Calu3 (cell line): Measurements from ENCODE around the gene FETUB. TPM values are rescaled to one million over a fixed set of nuclear protein-coding genes. Genes with fewer than 3 reads are reported as not detected.

Experiments
- BruUV-seq: library from RNA; stranded (reverse); fragments of 400-500 nt; replicated peaks from 2 replicates; lab custom pipeline; 2021; lab: Mats Ljungman, UMichigan
- CTCF ChIA-PET: fragments of 300-600 bp; sonication (Branson Sonifier 250); formaldehyde crosslinking; loops from one replicate; lab custom pipeline; 2022; ENCODE audit warnings: antibody characterized with exemption; lab: Charles Lee
- DNase-seq: peaks from one replicate; pipeline ENCODE4 v3.0.0; 2022
- H3K27ac Mint-ChIP-seq: one replicate; pipeline ENCODE4 v1.8.0; 2022; ENCODE audit warnings: mixed read lengths; ENCODE audit not compliant: unreplicated experiment
- H3K27me3 Mint-ChIP-seq: one replicate; pipeline ENCODE4 v1.8.0; 2022; ENCODE audit warnings: mixed read lengths; ENCODE audit not compliant: unreplicated experiment
- H3K36me3 Mint-ChIP-seq: one replicate; pipeline ENCODE4 v1.8.0; 2022; ENCODE audit warnings: mild to moderate bottlenecking, moderate library complexity, mixed read lengths; ENCODE audit not compliant: insufficient read depth, unreplicated experiment
- H3K4me1 Mint-ChIP-seq: one replicate; pipeline ENCODE4 v1.8.0; 2022; ENCODE audit warnings: mild to moderate bottlenecking, low read depth, mixed read lengths; ENCODE audit not compliant: unreplicated experiment
- H3K4me3 Mint-ChIP-seq: one replicate; pipeline ENCODE4 v1.8.0; 2022; ENCODE audit warnings: mild to moderate bottlenecking, low read depth, moderate library complexity, mixed read lengths; ENCODE audit not compliant: unreplicated experiment
- H3K9me3 Mint-ChIP-seq: one replicate; pipeline ENCODE4 v1.8.0; 2022; ENCODE audit warnings: low read depth, mixed read lengths; ENCODE audit not compliant: unreplicated experiment
- intact Hi-C: fragments of 100-400 bp; cut with micrococcal nuclease; formaldehyde crosslinking; loops from one replicate; pipeline ENCODE4 v1.10.0; 2022; ENCODE audit not compliant: unreplicated experiment
- total RNA-seq: library from RNA; stranded (reverse); gene quantifications from 2 replicates; pipeline ENCODE4 v1.2.3, GENCODE V29; 2022
- TF ChIP-seq, protein P1 (sequence below): fragments of 200-600 bp; IDR thresholded peaks from one replicate; pipeline ENCODE4 v1.8.0; 2022; ENCODE audit warnings: antibody characterized with exemption; ENCODE audit not compliant: unreplicated experiment

Gene FETUB
- total RNA-seq, 1 experiment from 2014 or later = not detected

DNA sequence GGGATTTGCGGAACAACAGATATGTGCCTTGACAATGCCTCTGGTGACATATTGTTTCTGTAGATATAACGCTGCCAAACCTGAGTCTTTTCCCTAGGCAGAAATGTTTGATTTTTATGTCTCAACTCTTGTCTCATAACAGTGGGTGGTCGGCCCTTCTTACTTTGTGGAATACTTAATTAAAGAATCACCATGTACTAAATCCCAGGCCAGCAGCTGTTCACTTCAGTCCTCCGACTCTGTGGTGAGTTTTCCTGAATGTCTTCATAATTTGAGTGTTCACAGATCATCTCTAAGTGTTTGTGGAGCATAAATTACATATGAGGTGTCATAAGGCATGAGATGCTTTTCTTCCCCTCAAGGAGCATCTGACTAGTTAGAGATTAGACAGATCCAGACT, 5.9 kb downstream of the FETUB start:
- no TSS peak for BruUV-seq
- TF ChIP-seq, protein P1, sequence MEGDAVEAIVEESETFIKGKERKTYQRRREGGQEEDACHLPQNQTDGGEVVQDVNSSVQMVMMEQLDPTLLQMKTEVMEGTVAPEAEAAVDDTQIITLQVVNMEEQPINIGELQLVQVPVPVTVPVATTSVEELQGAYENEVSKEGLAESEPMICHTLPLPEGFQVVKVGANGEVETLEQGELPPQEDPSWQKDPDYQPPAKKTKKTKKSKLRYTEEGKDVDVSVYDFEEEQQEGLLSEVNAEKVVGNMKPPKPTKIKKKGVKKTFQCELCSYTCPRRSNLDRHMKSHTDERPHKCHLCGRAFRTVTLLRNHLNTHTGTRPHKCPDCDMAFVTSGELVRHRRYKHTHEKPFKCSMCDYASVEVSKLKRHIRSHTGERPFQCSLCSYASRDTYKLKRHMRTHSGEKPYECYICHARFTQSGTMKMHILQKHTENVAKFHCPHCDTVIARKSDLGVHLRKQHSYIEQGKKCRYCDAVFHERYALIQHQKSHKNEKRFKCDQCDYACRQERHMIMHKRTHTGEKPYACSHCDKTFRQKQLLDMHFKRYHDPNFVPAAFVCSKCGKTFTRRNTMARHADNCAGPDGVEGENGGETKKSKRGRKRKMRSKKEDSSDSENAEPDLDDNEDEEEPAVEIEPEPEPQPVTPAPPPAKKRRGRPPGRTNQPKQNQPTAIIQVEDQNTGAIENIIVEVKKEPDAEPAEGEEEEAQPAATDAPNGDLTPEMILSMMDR = no peak
- no peak for DNase-seq
- Mint-ChIP-seq H3K4me3 (no peak overlapping the region), H3K36me3 (no peaks in the 10 kb centered on the region), H3K27ac (no peak overlapping the region), H3K27me3 (no peaks in the 10 kb centered on the region), H3K9me3 (no peaks in the 10 kb centered on the region), H3K4me1 (peaks cover 33% of the 10 kb centered on the region)
- intact Hi-C loops = no loop called here
- CTCF ChIA-PET = no interaction called here

DNA sequence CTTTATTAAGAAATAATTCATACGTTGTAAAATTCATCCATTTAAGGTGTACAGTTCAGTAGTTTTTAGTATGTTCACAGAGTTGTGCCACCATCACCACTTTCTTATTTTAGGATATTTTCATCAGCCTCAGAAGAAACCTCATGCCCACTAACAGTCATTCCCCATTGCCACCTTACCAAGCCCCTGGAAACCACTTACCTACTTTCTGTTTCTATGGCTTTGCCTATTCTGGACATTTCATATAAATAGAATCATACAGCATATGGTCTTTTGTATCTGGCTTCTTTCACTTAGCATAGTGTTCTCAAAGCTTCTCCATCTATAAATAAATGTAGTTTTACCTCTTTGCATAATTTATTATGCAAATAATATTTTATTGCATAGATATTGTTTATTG, 6.6 kb downstream of the FETUB start:
- H3K4me1 Mint-ChIP-seq = peaks cover 30% of the 10 kb centered on the region
- CTCF ChIA-PET = no interaction called here
- no TSS peak for BruUV-seq
- TF ChIP-seq, protein P1 = no peak
- no peak for DNase-seq
- intact Hi-C loops = no loop called here
- no peaks in the 10 kb centered on the region for H3K9me3 Mint-ChIP-seq
- H3K27ac Mint-ChIP-seq = no peak overlapping the region
- no peaks in the 10 kb centered on the region for H3K27me3 Mint-ChIP-seq
- H3K4me3 Mint-ChIP-seq = no peak overlapping the region
- no peaks in the 10 kb centered on the region for H3K36me3 Mint-ChIP-seq

DNA sequence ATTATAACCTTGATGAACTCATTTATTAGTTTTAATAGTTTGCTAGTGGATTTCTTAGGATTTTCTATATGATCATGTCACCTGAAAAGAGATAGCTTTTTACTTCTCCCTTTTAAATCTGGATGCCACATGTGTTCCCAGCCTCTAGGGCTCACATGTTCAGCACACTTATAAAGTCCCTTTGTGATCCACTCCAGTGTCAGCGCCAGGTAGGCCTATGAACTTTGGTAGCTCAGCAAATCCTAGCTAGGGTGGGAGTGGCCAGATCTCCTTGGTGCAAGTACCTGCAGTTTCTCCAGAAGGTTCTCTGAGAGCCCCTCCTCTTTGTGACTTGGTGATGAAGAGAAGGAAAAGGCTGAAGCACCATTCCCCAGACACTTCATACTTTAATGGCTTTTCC, 8.7 kb downstream of the FETUB start:
- no peaks in the 10 kb centered on the region for H3K27me3 Mint-ChIP-seq
- H3K4me1 Mint-ChIP-seq = peaks cover 16% of the 10 kb centered on the region
- H3K36me3 Mint-ChIP-seq = no peaks in the 10 kb centered on the region
- TF ChIP-seq, protein P1 = no peak
- no peaks in the 10 kb centered on the region for H3K9me3 Mint-ChIP-seq
- intact Hi-C loops = no loop called here
- H3K27ac Mint-ChIP-seq = no peak overlapping the region
- DNase-seq = no peak
- CTCF ChIA-PET = no interaction called here
- no TSS peak for BruUV-seq
- H3K4me3 Mint-ChIP-seq = no peak overlapping the region

- Mint-ChIP-seq H3K36me3 (no peaks in the 10 kb centered on the region), H3K4me3 (no peak overlapping the region), H3K27me3 (no peaks in the 10 kb centered on the region), H3K4me1 (no peaks in the 10 kb centered on the region), H3K27ac (no peak overlapping the region), H3K9me3 (no peaks in the 10 kb centered on the region)
- intact Hi-C loops = no loop called here
- CTCF ChIA-PET = interaction anchor here (0.8 kb wide), 1 partner anchor 9 kb away, joined by 3 read pairs; no protein-coding TSS in a partner anchor
- DNase-seq = no peak
- TF ChIP-seq, protein P1 = no peak
- no TSS peak for BruUV-seq
Measured at GRCh38 chr3:186651678-186652215, 11.5 kb downstream of the FETUB start.
